A673 (cell line): Measurements from ENCODE around the gene SETD3. TPM values are rescaled to one million over a fixed set of nuclear protein-coding genes. Genes with fewer than 3 reads are reported as not detected.

Experiments
- BruUV-seq: library from RNA; stranded (reverse); fragments of 400-500 nt; replicated peaks from 2 replicates; lab custom pipeline; 2021; lab: Mats Ljungman, UMichigan
- CTCF ChIA-PET: fragments of 300-600 bp; sonication (Branson Sonifier 250); formaldehyde crosslinking; loops from one replicate; lab custom pipeline; 2022; ENCODE audit warnings: antibody characterized with exemption; lab: Charles Lee
- POLR2A ChIA-PET: fragments of 300-600 bp; sonication (Branson Sonifier 250); formaldehyde crosslinking; loops from one replicate; lab custom pipeline; 2022; ENCODE audit warnings: antibody characterized with exemption; ENCODE audit not compliant: low non-redundant PET; lab: Charles Lee
- DNase-seq: peaks from one replicate; pipeline ENCODE4 v3.0.0-alpha.2; 2015; ENCODE audit warnings: low spot score
- H3K27ac ChIP-seq: fragments of 200-600 bp; sonication (generic); 2 replicates; pipeline ENCODE4 v1.5.1; 2016; ENCODE audit warnings: mixed run types, low read depth, mild to moderate bottlenecking, mixed read lengths, antibody characterized with exemption, low read length; ENCODE audit not compliant: poor library complexity, severe bottlenecking
- H3K27me3 ChIP-seq: fragments of 200-600 bp; sonication (generic); replicated peaks from 2 replicates; pipeline ENCODE4 v1.6.1; 2017; ENCODE audit warnings: mixed run types, low read depth, mild to moderate bottlenecking, mixed read lengths, antibody characterized with exemption, low read length; ENCODE audit not compliant: insufficient read depth, poor library complexity
- H3K36me3 ChIP-seq: fragments of 200-600 bp; sonication (generic); 2 replicates; pipeline ENCODE4 v1.6.1; 2016; ENCODE audit warnings: mixed run types, mild to moderate bottlenecking, mixed read lengths, antibody characterized with exemption, low read length; ENCODE audit not compliant: insufficient read depth, poor library complexity, severe bottlenecking
- H3K4me1 ChIP-seq: fragments of 200-600 bp; sonication (generic); 2 replicates; pipeline ENCODE4 v1.6.1; 2017; ENCODE audit warnings: mixed run types, mild to moderate bottlenecking, mixed read lengths, antibody characterized with exemption, low read length; ENCODE audit not compliant: insufficient read depth, poor library complexity, severe bottlenecking
- H3K4me3 ChIP-seq: fragments of 200-600 bp; sonication (generic); 2 replicates; pipeline ENCODE4 v1.5.1; 2016; ENCODE audit warnings: low read depth, mixed run types, mild to moderate bottlenecking, mixed read lengths, low read length; ENCODE audit not compliant: poor library complexity, severe bottlenecking
- H3K9me3 ChIP-seq: fragments of 200-600 bp; sonication (generic); 2 replicates; pipeline ENCODE4 v1.6.1; 2016; ENCODE audit warnings: mixed run types, low read depth, mild to moderate bottlenecking, mixed read lengths, antibody characterized with exemption, low read length; ENCODE audit not compliant: poor library complexity, severe bottlenecking
- CTCF ChIP-seq: fragments of 300-800, 200-600 bp; sonication (generic); conservative IDR thresholded peaks from 2 replicates; pipeline ENCODE4 v1.5.1; 2017; ENCODE audit warnings: low read depth, mild to moderate bottlenecking, antibody characterized with exemption, low read length, moderate library complexity, mixed read lengths
- EZH2 ChIP-seq: fragments of 200-600 bp; sonication (generic); IDR thresholded peaks from 2 replicates; pipeline ENCODE4 v1.6.1; 2017; ENCODE audit warnings: borderline replicate concordance, low read depth, mild to moderate bottlenecking, mixed read lengths, antibody characterized with exemption, low read length; ENCODE audit not compliant: poor library complexity, severe bottlenecking
- intact Hi-C: fragments of 100-400 bp; cut with micrococcal nuclease; formaldehyde crosslinking; loops from one replicate; pipeline ENCODE4 v1.10.0; 2022; ENCODE audit not compliant: unreplicated experiment
- total RNA-seq: library from RNA; stranded (reverse); gene quantifications from 2 replicates; pipeline ENCODE4 v1.2.3, GENCODE V29; 2021

SETD3 gene
- total RNA-seq, 1 experiment from 2014 or later = 46.4 TPM

GRCh38 chr14:99377951-99378350 is 102.7 kb downstream of the SETD3 start:
- TF ChIP-seq EZH2 = no peak
- no peak for TF ChIP-seq CTCF
- no TSS peak for BruUV-seq
- ChIA-PET POLR2A (no interaction called here), CTCF (interaction anchor here (0.9 kb wide), 1 partner anchor 58 kb away, joined by 3 read pairs; no protein-coding TSS in a partner anchor)
- Histone ChIP-seq H3K27ac (no peak overlapping the region), H3K4me1 (no peaks in the 10 kb centered on the region), H3K36me3 (no peaks in the 10 kb centered on the region), H3K4me3 (no peak overlapping the region), H3K9me3 (no peaks in the 10 kb centered on the region), H3K27me3 (no peaks in the 10 kb centered on the region)
- intact Hi-C loops = no loop called here
- no peak for DNase-seq

DNA sequence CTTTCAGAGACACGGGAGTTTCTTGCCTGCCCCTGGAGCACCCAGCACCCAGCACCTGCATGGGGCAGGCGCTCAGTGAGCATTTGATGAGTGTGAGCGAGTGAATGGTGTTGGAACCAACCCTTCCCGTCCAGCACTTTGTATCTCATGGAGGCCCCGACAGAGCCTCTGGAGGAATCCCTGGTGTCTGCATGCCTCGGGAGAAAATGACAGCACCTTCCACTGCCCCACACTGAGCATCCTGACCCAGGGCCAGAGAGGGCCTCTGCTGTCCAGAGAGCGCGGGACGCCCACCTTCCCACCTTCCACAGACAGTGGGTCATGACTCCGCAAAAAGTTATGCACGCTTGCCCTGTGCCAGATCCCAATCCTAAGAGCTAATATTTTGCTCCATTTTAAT is 105.7 kb downstream of the SETD3 start:
- Histone ChIP-seq H3K27me3 (no peaks in the 10 kb centered on the region), H3K9me3 (peaks cover 3% of the 10 kb centered on the region), H3K4me3 (no peak overlapping the region), H3K27ac (no peak overlapping the region), H3K36me3 (no peaks in the 10 kb centered on the region), H3K4me1 (no peaks in the 10 kb centered on the region)
- POLR2A ChIA-PET = interaction anchor here (0.6 kb wide), 1 partner anchor 11 kb away, joined by 3 read pairs; no protein-coding TSS in a partner anchor
- TF ChIP-seq EZH2 (no peak), CTCF (no peak)
- intact Hi-C loops = no loop called here
- no TSS peak for BruUV-seq
- CTCF ChIA-PET = no interaction called here
- DNase-seq = no peak

GRCh38 chr14:99363616-99364290 is 116.9 kb downstream of the SETD3 start:
- DNase-seq = no peak
- no peaks in the 10 kb centered on the region for H3K4me1 ChIP-seq
- H3K27ac ChIP-seq = no peak overlapping the region
- no TSS peak for BruUV-seq
- H3K4me3 ChIP-seq = no peak overlapping the region
- H3K36me3 ChIP-seq = no peaks in the 10 kb centered on the region
- CTCF ChIA-PET = no interaction called here
- no peak for TF ChIP-seq EZH2
- no peak for TF ChIP-seq CTCF
- intact Hi-C loops = no loop called here
- POLR2A ChIA-PET = interaction anchor here (0.6 kb wide), 1 partner anchor 11 kb away, joined by 3 read pairs; no protein-coding TSS in a partner anchor
- H3K27me3 ChIP-seq = no peaks in the 10 kb centered on the region
- H3K9me3 ChIP-seq = no peaks in the 10 kb centered on the region
